GM19025 (cell line): ENCODE measurements around the gene TSPAN9.

ENCODE experiments used
- ATAC-seq: cut with Tn5 transposase; IDR thresholded peaks from one replicate; pipeline ENCODE4 v1.9.1; 2021; ENCODE audit warnings: mild to moderate bottlenecking, low read depth, moderate library complexity; ENCODE audit not compliant: unreplicated experiment

Gene TSPAN9

DNA sequence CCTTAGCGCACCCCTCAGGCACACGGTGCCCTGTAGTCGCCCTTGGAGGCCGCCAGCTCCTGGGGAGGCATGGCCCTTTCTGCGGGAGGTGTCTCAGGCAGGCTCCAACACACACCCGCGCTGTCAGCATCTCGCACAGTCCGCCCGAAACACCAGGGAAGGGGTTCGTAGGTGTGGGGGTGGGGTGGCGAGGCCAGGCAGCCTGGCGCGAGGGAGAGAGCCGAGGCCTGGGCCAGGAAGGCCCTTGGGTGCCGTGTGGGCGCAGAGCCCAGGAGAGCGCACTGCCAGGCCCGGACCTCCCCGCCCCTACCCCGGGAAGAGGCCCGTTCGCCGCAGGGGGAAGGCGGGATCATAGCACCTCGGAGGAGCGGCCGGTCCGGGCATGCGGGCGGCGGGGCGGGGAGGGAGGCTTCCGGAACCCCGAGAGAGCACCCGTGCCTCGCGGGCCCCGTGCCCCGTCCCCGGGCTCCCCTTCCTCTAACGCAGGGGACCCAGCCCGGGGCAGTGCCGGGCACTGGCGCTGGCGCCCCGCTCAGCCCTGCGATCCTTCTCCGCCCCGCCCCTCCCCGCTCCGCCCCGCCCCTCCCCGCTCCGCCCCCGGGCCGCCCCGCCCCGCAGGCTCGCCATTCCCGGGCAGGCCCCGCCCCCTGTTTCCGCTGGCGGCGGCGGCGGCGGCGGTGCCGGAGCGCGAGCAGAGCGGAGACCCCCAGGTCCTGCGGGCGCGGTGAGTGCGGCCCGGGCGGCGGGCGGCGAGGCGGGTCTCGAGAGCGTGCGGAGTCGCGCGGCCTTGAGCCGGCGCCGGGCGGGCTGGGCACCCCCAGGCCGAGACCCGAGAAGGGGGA, at the start of gene TSPAN9:
TSPAN9 (plus strand) TSS at position 650 of the 842 bp plus-strand sequence. CDS start 123,815 bp downstream, outside the sequence.
- ATAC-seq = peak; percentile 82

DNA sequence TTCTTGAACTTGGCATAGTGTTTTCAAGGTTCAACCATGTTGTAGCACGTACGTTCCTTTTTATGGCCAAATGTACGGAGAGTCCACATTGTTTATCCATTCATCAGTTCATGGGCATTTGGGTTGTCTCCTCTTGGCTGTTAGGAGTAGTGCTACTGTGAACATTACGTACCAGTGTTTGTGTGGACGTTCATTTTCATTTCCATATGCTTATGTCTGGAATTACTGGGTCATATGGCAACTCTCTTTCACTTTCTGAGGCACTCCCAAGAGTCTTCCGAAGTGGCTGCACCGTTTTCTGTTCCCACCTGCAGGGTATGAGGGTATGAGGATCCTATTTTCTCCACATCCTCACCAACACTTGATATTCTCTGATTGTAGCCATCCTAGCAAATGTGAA, 49.1 kb upstream of the TSPAN9 start:
- no peak for ATAC-seq

- no peak for ATAC-seq
Measured at GRCh38 chr12:3030821-3031429, 46.3 kb upstream of the TSPAN9 start.

GRCh38 chr12:3032161-3032560, 45.0 kb upstream of the TSPAN9 start:
- ATAC-seq = no peak

DNA sequence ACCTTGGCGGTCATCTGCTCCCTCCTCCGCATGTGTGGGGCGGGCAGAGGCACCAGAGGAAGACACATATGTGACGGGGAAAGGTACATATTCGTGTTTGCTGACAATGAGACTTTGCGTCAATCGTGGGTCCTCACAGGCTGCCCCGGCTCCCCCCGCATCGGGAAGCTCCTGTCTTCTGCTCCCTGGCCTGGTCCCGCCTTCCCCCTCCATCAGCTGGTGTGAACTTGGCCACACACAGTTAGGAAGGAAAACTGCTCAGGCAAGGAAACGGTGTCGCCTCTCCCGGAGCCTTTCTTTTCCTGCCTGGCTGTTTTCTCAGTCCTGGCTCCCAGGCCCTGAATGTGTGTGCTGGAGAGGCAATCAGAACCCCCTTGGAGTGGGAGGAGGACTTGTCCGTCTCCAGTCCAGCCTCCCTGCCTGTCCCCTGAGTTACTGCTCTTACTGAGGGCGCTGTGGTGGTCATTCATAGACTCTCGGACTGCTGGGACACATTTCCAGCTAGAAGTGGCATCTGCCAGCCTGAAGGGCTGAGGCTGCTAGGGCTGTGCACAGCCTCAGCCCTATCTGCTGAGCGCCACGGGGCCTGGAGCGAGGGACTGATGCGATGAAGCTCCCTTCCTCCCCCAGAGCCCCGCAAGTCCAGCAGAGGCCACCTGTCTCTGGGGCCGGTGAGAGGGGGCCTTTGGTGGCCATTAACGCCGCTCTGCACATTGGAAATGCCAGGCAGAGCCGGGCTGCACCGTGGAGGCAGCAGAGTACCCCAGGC, 44.2 kb upstream of the TSPAN9 start:
- ATAC-seq = no peak

DNA sequence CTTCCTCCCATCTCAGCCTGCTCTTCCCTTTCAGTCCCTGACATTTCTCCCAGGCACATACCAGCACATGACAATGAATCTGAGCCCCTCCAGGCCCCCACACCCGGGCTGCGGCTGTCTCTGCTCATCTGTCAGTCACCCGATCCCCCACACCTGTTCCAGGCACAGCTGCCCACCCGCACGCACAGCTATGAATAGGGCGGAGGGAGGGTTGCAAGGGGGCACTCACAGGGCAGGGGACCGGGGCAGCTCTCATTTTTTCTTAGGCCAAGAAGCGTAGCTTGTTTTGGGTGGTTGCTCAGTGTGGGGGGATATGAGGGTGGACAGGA, 43.7 kb upstream of the TSPAN9 start:
- no peak for ATAC-seq

GRCh38 chr12:3034067-3034750, 43.0 kb upstream of the TSPAN9 start:
- no peak for ATAC-seq

DNA sequence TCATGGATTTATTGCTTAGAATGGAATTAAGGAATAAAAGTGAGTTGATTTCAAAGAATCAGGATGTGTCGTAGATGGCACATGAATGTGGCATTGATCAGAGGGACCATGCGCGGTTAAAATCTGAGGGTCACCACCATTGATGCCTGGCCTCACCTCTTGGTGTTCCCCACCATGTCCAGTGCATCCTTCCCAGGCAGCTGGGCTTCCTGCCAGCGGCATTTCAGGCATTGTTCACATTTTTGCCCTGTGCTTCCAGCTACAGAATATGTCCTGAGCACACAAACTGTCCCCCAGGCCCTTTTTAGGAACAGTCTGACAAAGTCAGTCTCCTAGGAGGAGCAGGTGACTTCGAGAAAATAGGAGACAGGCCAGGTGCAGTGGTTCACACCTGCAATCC, 42.0 kb upstream of the TSPAN9 start:
- ATAC-seq = no peak

DNA sequence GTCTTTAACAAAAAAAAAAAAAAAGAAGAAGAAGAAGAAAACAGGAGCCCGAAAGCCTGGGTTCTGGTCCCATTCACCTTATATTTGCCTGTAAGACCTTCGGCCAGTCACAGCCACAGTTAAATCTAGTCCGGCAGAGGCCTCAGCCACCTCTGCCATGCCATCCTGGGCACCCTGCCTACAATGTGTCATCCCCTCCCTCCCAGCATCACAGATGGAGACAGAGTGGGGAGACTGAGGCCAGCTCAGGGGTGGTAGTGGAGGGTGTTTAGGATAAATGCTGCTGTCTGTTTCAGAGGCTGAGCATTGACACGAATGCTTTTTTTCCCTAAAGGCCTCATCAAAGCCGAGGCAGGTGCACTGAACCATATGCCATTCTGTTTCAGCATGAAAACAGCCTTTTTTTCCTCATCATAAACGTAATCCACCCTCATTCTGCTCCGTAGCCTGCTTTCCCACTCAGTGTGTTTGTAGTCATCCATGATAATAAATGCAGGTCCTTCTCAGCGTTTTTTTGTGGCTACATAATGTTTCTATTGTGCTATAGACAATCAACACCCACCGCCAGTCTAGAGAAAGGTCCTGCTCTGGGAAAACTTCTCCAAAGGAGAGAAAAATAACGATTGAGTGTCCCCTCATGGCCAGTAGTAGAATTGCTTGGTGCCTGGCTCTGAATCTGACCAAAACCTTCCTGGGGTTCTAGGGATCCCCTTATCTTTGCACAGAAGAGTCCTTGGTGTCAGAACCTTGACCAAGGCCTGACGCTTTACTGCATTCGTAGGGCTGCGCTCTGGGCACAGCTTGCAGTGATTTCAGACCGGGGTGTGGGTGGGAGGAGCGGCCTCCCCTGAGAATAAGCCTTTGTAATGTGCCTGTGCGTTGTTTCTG, 41.1 kb upstream of the TSPAN9 start:
- ATAC-seq = no peak

DNA sequence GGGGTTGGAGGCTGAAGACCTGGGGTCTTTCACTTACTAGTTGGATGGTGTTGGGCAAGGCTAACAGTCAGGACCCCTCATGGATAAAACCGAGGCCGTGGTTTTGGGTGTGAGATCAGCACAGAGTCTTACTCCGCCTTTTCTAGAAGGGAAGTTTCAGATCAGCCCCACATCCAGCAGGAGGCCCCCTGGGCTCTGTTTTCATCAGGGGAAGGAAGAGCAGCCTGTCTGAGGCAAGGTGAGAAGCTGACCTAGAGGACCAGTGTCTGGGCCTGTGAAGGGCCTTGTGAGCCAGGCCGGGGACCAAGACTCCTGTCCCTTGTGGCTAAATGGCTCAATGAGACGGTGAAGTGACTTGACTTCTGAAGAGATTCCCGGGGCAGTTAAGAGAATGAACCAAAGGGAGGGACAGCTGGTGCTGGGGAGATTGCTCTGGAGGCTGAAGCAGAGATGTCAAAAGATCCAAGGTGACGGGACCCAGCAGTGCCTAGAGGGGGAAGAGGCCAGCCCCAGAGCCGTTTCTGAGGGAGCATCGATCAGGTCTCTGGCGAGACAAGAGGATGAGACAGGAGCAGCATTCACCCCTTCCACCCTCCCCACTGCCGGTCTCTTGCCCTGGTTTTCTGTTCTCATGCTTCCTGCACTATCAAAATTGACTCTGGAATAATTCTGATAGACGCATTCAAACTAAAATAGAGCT, 40.1 kb upstream of the TSPAN9 start:
- ATAC-seq = no peak

DNA sequence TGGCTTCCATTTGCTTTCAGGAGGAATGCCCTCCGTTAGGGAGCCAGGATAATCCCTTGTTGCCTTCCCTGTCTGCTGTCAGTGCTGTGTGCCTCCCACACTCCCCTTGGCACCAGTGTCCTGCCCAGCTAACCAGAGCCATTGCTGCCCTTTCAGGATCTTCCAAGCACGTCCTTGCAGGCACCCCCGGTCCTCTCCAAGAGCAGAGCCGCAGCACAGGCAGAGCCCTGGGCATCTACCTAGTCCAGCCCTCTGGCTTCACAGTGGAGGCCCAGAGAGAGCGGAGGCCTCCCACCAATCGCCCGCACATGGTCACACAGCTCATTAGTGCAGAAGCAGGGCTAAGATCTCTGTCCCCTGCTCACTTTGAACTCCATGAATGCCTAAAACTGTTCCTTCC, 39.0 kb upstream of the TSPAN9 start:
- no peak for ATAC-seq

GRCh38 chr12:3038926-3039510, 38.2 kb upstream of the TSPAN9 start:
- no peak for ATAC-seq

GRCh38 chr12:3040026-3040656, 37.0 kb upstream of the TSPAN9 start:
- no peak for ATAC-seq

GRCh38 chr12:3040663-3041544, 36.3 kb upstream of the TSPAN9 start:
- ATAC-seq = no peak

DNA sequence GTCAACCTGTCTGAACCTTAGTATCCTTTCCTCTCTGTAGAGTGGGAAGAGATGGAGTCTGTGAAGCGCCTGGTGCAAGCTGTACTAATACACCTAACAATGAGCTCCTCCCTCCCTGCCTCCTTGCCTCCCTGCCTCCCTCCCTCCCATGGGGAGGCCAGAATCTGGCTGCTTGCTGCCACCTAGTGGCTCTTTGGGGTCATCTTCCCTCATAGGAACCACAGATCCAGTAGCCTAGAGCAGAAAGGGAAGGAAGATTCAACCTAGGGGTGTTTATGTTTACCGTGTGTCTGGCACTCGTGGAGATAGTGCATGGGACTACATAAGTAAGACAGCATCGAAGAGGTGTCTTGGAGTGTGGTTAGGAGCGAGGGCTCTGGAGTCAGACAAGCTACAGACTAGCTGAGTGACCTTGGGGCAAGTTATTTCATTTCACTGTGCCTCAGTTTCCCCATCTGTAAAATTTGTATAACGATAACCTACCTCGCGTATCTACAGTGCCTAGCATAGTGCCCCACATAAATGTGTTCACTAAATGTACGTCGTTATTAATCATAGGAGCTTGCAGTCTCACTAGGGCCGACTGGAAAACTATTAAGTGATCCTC, 35.5 kb upstream of the TSPAN9 start:
- ATAC-seq = peak; percentile 69

DNA sequence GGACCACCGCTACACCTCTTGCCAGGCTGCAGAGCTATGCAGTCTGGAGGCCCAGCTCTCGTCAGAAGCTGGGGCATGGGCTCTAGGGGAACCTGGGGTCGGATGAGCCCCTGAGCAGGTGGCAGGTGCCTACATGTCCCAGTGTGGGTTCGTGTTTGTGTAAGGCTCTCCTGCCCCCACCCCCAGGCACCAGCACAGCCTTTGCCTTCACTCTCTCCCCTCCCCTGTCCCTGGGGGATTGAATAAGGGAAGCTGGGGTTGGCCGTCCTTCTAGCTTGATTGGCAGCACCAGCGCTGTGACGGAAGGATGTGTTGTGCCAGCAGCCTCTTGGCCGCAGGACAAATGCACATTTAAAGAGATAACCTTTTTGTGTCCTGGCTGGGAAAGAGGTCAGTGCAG, 34.8 kb upstream of the TSPAN9 start:
- ATAC-seq = no peak

DNA sequence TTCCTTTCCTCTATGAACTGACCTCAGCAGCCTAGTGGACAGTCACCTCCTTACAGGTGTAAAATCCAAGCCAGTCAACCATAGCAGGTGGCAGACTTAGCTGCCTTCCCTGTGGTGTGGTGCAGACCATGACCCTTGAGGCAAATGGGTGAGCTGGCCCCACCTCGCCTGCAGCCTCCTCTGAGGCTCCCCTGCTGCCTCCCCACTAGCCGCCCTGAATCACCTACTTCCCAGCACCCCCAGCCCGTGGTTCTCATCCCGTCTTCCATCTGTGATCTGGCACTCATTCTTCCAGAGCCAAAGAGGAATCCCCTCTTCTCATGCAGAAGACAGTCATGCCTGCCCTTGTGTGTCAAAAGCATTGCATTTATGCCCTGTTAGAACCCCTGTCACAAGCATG, 34.4 kb upstream of the TSPAN9 start:
- ATAC-seq = no peak
